Measurements from ENCODE around the gene PHLDA3.

The PHLDA3 gene

GRCh38 chr1:201461645-201462441, 7.1 kb downstream of the PHLDA3 start:
- DNase-seq (ENCODE audit: low spot score) = no peak

DNA sequence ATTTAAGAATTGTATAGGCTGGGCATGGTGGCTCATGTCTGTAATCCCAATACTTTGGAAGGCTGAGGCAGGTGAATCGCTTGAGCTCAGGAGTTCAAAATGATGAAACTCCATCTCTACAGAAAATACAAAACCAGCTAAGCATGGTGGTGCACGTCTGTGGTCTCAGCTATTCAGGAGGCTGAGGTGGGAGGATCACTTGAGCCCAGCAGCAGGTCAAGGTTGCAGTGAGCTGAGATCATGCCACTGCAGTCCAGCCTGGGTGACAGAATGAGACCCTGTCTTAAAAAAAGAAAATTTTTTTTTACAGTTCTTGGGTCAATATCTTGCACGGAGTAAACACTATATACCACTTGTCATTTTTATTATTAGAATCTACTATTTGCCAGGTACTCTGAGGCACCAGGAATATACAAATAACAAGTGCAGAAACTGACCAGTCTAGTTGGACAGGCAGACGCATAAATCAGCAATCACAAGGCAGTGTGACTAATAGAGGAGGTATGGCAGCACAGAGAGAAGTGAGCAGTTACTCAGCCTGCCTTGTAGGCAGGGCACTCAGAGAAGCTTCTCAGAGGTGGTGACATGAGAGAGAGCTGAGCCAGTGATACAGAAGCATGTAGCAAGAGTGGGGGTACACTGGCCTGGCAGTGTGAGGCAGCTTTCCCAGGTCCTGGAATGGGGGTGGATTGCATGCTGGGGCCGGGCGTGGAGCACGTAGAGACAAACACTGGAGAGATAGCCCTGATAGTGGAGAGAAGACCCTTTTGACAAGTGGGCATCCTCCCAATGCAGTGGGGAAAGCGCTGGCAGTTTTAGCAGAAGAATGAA, 8.0 kb downstream of the PHLDA3 start:
- DNase-seq (ENCODE audit: low spot score) = no peak

GRCh38 chr1:201459775-201460174, 9.2 kb downstream of the PHLDA3 start:
- no peak for DNase-seq (ENCODE audit: low spot score)

DNA sequence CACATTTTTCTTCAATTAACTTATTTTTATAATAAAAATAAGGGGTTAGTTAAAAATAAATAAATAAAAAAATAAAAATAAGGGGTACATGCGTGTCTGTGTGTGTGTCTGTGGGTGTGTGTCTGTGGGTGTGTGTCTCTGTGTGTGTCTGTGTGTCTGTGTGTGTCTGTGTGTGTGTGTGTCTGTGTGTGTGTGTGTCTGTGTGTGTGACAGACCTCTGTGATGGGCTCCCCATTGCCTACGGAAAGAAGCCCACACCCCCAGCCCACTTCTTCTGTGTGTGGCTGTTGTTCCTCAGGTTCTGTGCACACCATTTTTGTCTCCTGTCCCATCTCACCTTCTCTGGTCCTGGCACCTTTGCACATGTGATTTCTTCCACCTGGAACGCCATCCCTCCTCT, 9.9 kb downstream of the PHLDA3 start:
- no peak for DNase-seq (ENCODE audit: low spot score)

DNA sequence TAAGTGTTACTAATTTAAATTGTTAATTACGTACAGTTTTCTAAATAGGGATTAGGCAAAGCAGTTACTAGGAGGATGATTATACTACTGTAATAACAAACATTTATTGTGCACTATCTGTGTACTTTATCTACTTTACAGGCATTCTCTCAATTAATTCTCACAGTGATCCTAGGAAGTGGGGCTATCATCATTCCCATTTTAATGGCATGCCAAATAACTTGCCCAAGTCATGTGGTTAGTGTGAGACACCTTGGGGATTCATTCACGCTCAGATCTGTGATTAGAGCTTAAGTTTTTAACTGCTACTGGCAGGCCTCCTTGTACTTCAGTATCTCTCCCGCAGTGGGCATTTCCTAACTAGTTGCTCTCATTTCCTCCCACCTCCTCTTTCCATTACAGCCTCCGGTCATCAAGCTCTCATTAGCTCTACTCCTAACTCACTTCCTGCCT, 11.5 kb downstream of the PHLDA3 start:
- DNase-seq (ENCODE audit: low spot score) = no peak

- no peak for DNase-seq (ENCODE audit: low spot score)
Observed at GRCh38 chr1:201456499-201457309, 12.3 kb downstream of the PHLDA3 start.

- DNase-seq (ENCODE audit: low spot score) = no peak
Observed at GRCh38 chr1:201455098-201455497, 13.9 kb downstream of the PHLDA3 start.

- no peak for DNase-seq (ENCODE audit: low spot score)
Observed at GRCh38 chr1:201454608-201455007, 14.4 kb downstream of the PHLDA3 start.

- no peak for DNase-seq (ENCODE audit: low spot score)
Observed at GRCh38 chr1:201452866-201453265, 16.1 kb downstream of the PHLDA3 start.

GRCh38 chr1:201450721-201451291, 18.2 kb downstream of the PHLDA3 start:
- DNase-seq (ENCODE audit: low spot score) = no peak

DNA sequence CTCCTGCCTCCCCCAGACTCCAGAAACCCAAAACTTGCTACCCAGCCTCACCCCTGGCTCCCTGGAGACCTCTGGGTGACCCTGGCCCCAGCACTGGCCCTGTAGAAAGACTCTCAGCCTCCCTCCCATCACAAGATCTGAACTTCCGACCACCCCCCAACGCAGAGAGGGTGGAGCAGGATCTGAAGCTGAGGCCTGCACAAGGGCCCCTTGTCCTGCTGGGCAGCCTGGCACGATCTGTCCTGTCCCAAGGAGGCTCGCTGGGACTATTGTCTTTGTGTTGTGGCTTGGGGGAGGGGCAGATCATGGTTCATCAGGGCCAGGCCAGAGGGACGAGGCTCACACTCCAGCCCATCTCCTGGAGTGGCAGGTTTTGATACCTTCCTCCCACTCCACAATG, 20.0 kb downstream of the PHLDA3 start:
- DNase-seq (ENCODE audit: low spot score) = no peak

- DNase-seq (ENCODE audit: low spot score) = peak; percentile 88
Observed at GRCh38 chr1:201447903-201448871, 20.8 kb downstream of the PHLDA3 start.

- no peak for DNase-seq (ENCODE audit: low spot score)
Observed at GRCh38 chr1:201445310-201445709, 23.7 kb downstream of the PHLDA3 start.

DNA sequence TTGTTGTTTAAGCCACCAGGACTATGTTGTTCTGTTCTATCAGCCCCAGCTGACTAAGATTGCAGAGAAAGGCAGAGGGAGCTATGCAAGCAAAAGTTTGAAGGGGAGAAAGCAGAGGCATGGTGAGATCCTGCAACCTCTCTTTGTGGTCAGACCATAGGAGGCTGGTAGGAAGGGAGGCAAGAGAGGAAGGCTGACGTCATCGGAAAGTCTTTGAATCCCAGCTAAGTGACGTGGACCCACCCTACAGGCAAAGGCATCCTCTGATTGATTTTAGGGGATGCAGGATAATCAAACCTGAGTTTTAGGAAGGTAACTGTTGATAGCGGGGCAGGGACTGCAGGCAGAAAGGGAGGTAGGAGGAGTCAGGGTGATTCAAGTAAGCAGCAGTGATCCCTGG, 24.2 kb downstream of the PHLDA3 start:
- no peak for DNase-seq (ENCODE audit: low spot score)

- no peak for DNase-seq (ENCODE audit: low spot score)
Observed at GRCh38 chr1:201443747-201444146, 25.2 kb downstream of the PHLDA3 start.

GRCh38 chr1:201436969-201437368, 32.0 kb downstream of the PHLDA3 start:
- DNase-seq (ENCODE audit: low spot score) = no peak

DNA sequence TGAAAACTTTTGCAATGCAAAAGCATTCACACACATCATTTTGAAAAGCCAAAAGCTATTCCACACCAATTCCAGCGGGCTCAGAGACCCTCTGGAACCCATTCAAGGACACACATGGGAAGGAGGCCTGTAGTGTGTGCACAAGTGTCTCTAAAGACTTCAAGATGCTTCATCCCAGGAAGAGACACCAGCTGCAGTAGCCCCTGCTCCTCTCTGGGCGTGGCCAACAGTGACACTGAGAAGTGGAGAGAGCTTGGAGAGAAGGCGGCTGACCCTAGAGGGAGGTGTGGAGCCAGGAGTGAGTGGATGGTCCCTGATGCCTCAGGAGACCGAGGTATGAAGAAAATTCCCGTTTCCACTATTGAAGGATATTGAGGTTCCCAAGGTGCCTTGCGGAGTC, 32.6 kb downstream of the PHLDA3 start:
- no peak for DNase-seq (ENCODE audit: low spot score)

- no peak for DNase-seq (ENCODE audit: low spot score)
Observed at GRCh38 chr1:201434266-201434665, 34.7 kb downstream of the PHLDA3 start.

DNA sequence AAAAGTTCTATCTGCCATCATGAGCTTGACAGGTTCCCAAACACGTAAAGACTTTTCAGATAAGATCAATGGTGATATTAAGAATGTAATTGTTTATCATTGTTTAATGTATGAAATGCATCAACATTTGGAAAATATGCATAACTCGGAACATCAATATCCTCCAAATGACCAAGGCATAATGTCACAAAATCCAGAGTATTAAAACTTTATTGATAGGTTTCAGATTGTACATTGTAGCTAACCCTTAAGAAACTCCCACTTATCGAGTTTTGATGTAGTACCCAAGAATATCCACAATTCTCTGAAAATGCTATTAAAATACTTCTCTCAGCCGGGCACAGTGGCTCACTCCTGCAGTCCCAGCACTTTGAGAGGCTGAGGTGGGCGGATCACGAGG, 35.4 kb downstream of the PHLDA3 start:
- no peak for DNase-seq (ENCODE audit: low spot score)

DNA sequence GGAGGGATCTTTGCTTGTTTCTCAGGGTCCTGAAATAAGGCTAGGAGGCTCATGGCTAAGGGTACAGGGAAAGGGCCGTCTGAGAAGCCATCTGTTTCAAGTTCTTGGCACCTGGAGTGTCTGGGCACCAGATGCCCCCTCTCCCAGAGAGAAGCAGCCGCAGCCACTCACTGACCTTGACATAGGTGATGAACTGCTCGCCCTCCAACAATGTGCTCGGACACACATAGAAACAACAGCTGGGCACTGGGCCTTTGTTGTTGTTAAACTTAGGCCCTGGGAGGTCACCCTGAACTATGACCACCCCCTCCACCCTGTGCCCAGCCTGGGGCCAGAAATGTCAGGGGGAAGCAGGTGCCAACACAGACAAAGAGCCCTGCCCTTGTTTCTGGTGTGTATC, 38.2 kb downstream of the PHLDA3 start:
- no peak for DNase-seq (ENCODE audit: low spot score)

Data from ecto neural progenitor cell (in vitro differentiated cells).